Bronchial epithelial cell (primary cell): ENCODE results near the gene RIPOR2. TPM values are rescaled to one million over a fixed set of nuclear protein-coding genes. Genes with fewer than 3 reads are reported as not detected.

ENCODE experiments used
- DNase-seq: peaks from one replicate; pipeline ENCODE4 v3.0.0-alpha.2; 2010; ENCODE audit warnings: low read depth
- FAIRE-seq: peaks from 2 replicates; lab custom pipeline; 2011; peaks lifted over from hg19 to GRCh38; lab: Jason Lieb, UNC
- H3K27me3 ChIP-seq: 2 replicates; pipeline ENCODE4 v1.5.1; 2011; ENCODE audit warnings: low read length; ENCODE audit not compliant: control insufficient read depth, insufficient read depth
- H3K36me3 ChIP-seq: 2 replicates; pipeline ENCODE4 v1.5.1; 2011; ENCODE audit warnings: low read length; ENCODE audit not compliant: control insufficient read depth, insufficient read depth
- H3K4me3 ChIP-seq: 2 replicates; pipeline ENCODE4 v1.5.1; 2011; ENCODE audit warnings: mild to moderate bottlenecking, low read depth, low read length, control low read depth
- total RNA-seq: library from RNA; depleted of rRNA; stranded (reverse); fragments of >200 nt; gene quantifications from 2 replicates; pipeline ENCODE4 v1.2.1, GENCODE V29; 2014
- TF ChIP-seq, protein P1 (sequence below): IDR thresholded peaks from 2 replicates; pipeline ENCODE4 v1.5.1; 2011; ENCODE audit warnings: mild to moderate bottlenecking, moderate library complexity, low read length, control low read depth, inconsistent platforms; ENCODE audit not compliant: insufficient read depth, severe bottlenecking

The RIPOR2 gene
- total RNA-seq, 1 donor from 2014 or later: under 0.01 TPM

GRCh38 chr6:24858177-24858653, 77.5 kb downstream of the RIPOR2 start:
- Histone ChIP-seq H3K4me3 (no peak overlapping the region), H3K27me3 (no peaks in the 10 kb centered on the region), H3K36me3 (no peaks in the 10 kb centered on the region)
- TF ChIP-seq, protein P1, sequence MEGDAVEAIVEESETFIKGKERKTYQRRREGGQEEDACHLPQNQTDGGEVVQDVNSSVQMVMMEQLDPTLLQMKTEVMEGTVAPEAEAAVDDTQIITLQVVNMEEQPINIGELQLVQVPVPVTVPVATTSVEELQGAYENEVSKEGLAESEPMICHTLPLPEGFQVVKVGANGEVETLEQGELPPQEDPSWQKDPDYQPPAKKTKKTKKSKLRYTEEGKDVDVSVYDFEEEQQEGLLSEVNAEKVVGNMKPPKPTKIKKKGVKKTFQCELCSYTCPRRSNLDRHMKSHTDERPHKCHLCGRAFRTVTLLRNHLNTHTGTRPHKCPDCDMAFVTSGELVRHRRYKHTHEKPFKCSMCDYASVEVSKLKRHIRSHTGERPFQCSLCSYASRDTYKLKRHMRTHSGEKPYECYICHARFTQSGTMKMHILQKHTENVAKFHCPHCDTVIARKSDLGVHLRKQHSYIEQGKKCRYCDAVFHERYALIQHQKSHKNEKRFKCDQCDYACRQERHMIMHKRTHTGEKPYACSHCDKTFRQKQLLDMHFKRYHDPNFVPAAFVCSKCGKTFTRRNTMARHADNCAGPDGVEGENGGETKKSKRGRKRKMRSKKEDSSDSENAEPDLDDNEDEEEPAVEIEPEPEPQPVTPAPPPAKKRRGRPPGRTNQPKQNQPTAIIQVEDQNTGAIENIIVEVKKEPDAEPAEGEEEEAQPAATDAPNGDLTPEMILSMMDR: no peak
- FAIRE-seq: no peak
- DNase-seq: peak; percentile 95

GRCh38 chr6:24856901-24857670, 78.7 kb downstream of the RIPOR2 start:
- H3K27me3 ChIP-seq: no peaks in the 10 kb centered on the region
- H3K4me3 ChIP-seq: no peak overlapping the region
- no peak for DNase-seq
- no peaks in the 10 kb centered on the region for H3K36me3 ChIP-seq
- TF ChIP-seq, protein P1: no peak
- no peak for FAIRE-seq

- Histone ChIP-seq H3K27me3 (no peaks in the 10 kb centered on the region), H3K36me3 (no peaks in the 10 kb centered on the region), H3K4me3 (no peak overlapping the region)
- DNase-seq (no peak), FAIRE-seq (no peak)
- TF ChIP-seq, protein P1: no peak
Observed at GRCh38 chr6:24856246-24856599, 79.5 kb downstream of the RIPOR2 start.

DNA sequence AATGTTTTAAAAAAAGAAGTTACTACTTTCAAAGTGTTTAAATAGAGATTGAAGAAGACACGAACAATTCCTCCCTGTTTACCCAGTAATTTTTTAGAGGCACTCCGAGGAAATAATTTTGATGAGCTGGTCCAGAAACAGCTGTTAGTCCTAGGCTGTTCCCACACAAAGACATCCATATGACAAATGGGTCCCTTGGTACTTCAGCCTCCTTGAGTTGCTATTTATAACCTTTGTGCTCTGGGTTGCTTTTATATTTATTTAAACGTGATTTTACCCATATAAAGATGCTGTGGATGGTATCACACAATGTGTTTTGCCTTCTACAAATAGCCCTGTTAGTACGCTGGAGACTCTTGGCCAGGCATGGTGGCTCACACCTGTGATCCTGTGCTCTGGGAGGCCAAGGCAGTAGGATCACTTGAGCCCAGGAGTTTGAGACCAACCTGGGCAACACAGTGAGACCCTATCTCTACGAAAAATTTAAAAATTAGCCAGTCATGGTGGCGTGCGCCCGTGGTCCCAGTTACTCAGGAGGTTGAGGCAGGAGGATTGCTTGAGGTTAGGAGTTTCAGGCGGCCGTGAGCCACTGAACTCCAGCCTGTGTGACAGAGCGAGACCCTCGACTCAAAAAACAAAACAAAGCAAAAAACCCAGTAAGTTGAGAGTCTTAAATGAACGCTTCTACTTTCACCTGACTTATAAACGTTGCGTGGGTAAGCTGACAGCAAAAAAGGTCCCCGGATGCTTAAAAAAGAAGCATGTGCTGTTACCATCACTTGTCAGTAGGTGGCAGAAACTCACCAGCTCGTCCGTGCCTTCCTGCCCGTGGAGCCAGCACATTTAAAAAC, 80.1 kb downstream of the RIPOR2 start:
- H3K36me3 ChIP-seq: no peaks in the 10 kb centered on the region
- DNase-seq (peak; percentile 64), FAIRE-seq (no peak)
- no peaks in the 10 kb centered on the region for H3K27me3 ChIP-seq
- TF ChIP-seq, protein P1: peak; percentile 81
- H3K4me3 ChIP-seq: no peak overlapping the region

DNA sequence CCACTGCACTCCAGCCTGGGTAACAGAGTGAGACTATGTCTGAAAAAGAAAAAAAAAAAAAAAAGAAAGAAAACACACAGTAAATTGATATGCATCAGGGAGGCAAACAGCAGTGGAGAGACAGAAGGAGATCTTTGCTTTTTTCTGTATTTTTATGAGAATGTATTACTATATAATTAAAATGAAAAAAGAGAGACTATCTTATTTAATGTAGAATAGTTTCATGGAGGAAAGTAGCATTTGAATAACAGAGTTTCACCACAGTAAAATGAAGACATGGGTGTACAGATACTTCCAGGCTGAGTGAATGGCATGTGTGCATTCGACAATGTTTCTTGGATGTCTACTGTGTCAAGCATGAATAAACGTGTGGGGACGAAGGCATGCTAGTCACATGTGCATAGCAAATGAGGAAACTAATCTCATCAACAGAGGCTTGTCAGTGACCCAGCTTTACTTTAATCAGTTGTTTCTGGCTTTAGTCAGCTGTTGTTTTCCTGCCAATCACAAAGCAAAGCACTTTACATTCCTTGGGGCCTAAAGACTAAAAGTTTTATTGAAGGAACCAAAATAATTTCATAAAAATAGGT, 81.6 kb downstream of the RIPOR2 start:
- Histone ChIP-seq H3K27me3 (no peaks in the 10 kb centered on the region), H3K4me3 (no peak overlapping the region), H3K36me3 (no peaks in the 10 kb centered on the region)
- no peak for FAIRE-seq
- DNase-seq: peak; percentile 58
- TF ChIP-seq, protein P1: no peak
